HPDE6-E6E7 (cell line): ENCODE measurements around the gene OR8K3.

Source experiments
- DNase-seq: peaks from one replicate; pipeline ENCODE4 v3.0.0; 2011; ENCODE audit warnings: missing footprints; ENCODE audit errors: extremely low spot score

Gene OR8K3

DNA sequence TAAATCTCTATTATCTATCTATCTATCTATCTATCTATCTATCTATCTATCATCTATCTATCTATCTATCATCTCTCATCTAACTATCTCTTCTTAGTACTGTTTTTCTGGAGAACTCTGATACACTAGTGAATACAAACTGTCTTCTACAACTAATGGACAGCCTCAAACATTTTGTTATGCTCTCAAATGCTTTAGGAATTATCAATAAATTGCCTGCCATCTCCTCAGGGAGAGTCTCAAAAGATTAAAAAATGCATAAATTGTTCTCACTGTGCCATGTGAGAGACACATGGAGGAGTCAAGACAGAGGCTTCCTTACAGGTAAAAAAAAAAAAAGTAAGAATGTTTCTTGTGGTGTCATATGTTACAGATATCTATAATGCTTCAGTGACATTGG, at the start of gene OR8K3:
OR8K3 (plus strand) TSS at position 301 of the 400 bp plus-strand sequence. CDS start 3,163 bp downstream, outside the sequence.
- DNase-seq: no peak

DNA sequence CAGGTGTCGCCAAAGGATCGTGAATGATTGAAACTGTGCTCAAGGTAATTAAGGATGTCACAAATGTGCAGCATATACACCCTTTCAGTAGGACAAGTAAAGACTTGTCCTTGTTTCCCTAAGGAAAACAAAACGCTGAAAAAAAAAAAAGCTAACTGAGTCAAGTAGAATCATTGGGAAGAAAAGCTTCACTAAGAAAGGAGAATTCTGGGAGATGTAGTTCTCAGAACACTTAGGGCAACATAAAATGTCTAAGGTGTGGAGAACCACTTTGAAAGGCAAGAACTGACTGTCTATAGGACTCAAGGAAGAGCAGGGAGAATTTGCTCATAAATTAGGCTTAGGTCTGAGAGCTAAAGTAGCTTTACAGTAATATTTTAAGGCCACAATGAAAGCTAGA, 43.9 kb upstream of the OR8K3 start:
- no peak for DNase-seq

DNA sequence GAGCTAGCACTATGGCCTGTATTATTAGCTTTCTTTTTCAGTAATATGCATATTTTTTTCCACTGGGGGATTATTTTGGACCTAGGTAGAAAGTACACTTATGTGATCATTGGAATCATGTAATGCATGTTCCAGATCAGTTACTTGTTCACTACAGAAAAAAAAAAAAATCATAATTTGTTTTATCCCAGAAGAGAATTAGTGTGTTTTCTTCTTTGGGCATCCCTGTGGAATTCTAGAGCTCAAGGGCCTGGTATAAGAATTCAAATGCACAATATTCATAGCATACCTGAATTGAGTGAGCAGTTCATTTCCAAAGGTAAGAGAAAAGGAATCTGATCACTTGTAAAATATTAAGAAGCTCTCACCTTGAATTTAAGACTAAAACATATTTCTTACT, 41.1 kb upstream of the OR8K3 start, which contains the start of gene OR5T1:
OR5T1 (plus strand) TSS at position 301 of the 400 bp plus-strand sequence. CDS start 1,485 bp downstream, outside the sequence.
- DNase-seq: no peak

DNA sequence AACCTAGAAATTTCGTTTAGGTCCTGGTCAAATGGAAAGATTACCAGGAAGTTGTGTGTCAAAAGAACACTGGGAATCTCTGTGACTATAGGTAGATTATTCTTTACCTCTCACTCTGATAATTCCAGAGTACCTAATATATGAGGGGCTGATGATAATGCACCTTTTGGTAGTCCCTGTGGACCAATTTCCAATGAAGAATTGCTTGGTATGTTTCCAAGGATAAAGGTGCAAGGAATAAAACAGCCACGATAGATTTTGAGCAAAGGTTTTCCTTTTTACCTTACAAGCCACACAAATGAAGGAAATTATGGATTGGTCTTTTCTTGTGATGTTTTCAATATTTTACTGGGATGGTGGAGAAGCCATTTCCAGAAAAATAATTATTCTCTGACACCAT, 22.8 kb upstream of the OR8K3 start, which contains the start of gene OR8H1:
OR8H1 (minus strand) TSS at position 101 of the 400 bp plus-strand sequence. CDS start 1,192 bp downstream, outside the sequence.
- no peak for DNase-seq

DNA sequence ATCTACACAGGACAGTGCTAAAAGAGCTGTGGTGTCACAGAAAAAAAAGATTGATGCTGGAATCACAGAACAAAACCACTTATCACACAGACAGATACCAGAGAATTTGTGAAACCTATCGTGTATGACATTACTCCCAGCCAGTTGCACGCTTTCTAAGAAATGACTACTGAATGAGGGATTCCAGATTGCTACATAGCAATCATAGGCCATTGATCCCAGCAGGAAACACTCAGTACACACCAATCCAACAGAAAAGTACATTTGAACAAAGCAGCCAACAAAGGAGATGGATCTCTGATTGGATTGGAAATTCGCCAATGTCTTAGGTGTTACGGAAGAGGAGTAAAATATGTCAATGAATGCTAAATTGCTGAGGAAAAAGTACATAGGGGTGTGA, 18.0 kb upstream of the OR8K3 start:
- DNase-seq: no peak

DNA sequence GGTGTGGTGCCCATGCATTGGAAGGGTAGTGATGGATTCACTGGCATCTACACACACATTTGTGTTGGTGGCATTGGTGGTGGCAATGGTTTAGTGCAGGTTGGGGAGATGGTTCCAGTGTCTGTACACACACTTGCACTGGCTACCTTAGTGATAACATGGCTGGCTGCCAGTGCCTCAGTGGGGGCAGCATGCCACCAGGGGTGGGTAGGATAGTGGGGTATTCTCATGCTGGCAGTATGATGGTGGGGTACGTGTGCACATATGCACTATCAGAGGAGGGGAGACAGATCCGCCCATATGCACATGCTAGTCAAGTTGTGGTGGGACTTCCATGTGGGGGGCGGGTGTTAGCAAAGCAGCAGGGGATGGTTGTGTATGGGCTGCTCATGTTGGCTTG, 7.1 kb upstream of the OR8K3 start:
- DNase-seq: no peak

DNA sequence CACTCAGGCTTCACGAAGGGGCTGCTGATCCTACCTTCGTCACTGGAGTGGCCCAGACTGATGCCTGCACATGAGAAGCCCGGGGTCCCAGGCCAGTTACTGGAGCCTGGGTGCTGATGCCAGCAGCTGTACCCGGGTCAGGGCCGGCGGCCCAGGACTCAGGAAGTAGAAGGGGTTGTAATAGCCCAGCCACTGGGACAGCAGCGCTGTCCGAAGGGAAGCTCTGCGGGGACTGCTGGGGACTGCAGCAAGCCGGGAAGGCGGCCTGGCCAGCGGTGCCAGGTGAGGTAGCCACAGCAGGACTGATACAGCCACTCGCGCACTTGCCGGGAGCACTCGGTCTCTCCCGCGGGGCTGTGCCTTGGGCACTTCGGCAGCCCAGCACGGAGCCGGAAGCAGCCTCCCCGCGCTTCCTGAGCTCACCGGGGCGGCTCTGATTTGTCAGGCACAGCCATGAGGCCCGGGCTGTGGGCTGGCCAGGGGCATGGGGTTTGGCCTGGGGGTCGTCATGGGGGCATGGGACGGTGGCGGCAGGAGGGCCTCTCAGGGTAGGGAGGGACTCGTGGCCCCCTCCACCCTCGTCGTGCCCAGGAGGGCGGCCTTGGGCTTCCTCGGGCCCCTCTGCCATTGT, 17.0 kb downstream of the OR8K3 start:
- no peak for DNase-seq

DNA sequence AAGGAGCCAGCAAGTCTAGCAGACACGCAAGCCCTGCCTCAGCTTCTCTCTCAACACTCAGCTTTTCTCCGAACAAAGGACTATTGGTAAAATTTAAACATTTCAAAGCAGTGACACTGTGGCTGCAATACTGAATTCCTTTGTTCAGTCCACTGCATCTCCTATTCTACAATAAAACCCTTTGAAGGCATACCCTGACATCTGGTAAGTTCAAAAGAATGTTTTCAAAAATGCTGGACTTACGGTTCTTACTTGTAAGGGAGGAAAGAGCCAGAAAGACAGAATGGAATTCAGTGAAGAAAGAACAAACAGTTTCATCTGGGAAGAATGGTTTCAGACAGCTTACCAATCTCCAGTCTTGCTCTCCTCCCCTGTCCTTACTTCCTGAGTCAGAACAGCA, 18.2 kb downstream of the OR8K3 start:
- no peak for DNase-seq

DNA sequence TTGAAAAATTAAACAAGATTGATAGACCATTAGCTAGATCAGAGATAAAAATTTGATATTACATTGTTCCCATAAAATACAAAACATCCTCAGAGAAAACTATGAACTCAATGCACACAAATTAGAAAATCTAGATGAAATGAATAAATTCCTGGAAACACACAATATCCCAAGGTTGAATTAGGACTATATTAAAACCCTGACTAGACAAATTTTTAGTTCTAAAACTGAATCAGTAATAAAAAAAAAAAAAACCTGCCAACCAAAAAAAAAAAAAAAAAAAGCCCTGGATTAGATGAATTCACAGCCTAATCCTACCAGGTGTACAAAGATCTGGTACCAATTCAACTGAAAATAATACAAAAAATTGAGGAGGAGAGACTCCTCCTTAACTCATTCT, 25.3 kb downstream of the OR8K3 start:
- no peak for DNase-seq

DNA sequence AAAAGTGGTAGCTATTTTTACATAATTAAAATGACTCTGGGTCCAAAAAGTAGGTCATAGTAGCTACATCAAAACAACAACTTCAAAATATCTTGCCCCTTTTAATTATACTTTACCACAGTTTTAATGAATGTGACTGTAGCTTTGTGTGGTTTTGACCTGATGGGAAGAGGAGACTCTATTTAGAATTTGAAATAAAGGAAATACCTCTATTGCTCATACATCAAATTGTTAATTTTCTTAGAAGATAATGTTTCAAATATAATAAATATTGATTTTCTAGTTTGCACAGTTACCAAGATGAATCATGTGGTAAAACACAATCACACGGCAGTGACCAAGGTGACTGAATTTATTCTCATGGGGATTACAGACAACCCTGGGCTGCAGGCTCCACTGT, 30.8 kb downstream of the OR8K3 start, which contains the start of gene OR8K1:
OR8K1 (plus strand) TSS at position 301 of the 400 bp plus-strand sequence; CDS start at position 301, 0 bp downstream.
- no peak for DNase-seq

DNA sequence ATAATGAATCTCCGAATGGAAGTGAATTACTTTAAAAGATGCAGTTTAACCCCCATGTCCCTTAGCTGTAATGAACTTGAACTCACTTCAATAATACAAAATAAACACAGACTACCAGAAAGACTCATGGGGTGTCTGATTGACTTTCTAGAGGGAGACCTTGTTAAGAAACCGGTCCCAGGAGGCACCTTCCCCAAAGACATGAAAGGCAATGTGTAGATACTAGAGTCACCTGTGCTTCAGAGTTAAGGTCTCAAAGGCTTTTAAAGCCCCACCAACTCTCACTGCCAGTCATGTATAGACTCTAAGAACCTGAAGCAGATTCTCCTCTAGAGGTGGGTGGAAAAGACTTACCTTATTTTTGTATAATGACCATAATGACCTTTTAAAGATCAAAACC, 39.0 kb downstream of the OR8K3 start, which contains the start of gene OR8J1:
OR8J1 (plus strand) TSS at position 301 of the 400 bp plus-strand sequence. CDS start 5,956 bp downstream, outside the sequence.
- DNase-seq: no peak
